ENCODE data around the gene SSH2. TPM values are rescaled to one million over a fixed set of nuclear protein-coding genes. Genes with fewer than 3 reads are reported as not detected.

Gene SSH2
- total and polyA plus RNA-seq, 2 of the 13 experiments (the other 11 are each of a cell fraction or from before 2014, with no cell fraction given) = 6.0 to 6.4 TPM

- peak; percentile 99 for TF ChIP-seq CTCF (CRISPR knock-in tag; IDR thresholded peaks at IDR 0.05)
- no peak for TF ChIP-seq ZBTB10 (CRISPR knock-in tag; IDR thresholded peaks at IDR 0.05; ENCODE audit: borderline replicate concordance)
- TF ChIP-seq ZNF567 (CRISPR knock-in tag; IDR thresholded peaks at IDR 0.05; ENCODE audit: borderline replicate concordance) = 0 out of 2 replicates have a peak, but pooled peaks have one; percentile 26
- TF ChIP-seq NBN (conservative IDR thresholded peaks at IDR 0.05) = no peak
- TF ChIP-seq HOXD1 (CRISPR knock-in tag; IDR thresholded peaks at IDR 0.05) = 0 out of 2 replicates have a peak, but pooled peaks have one; percentile 62
- no peak for TF ChIP-seq KDM6A (CRISPR knock-in tag; IDR thresholded peaks at IDR 0.05; ENCODE audit: low read depth)
- TF ChIP-seq GATA4 (IDR thresholded peaks at IDR 0.05; ENCODE audit: borderline replicate concordance, low read depth) = no peak
- no peak for TF ChIP-seq ZSCAN30 (CRISPR knock-in tag; IDR thresholded peaks at IDR 0.05)
- peak; percentile 13; the same call in 1 of the 2 replicates for TF ChIP-seq NR2C2 (CRISPR knock-in tag; IDR thresholded peaks at IDR 0.05; ENCODE audit: borderline replicate concordance)
- TF ChIP-seq TEAD3 (CRISPR knock-in tag; optimal IDR thresholded peaks at IDR 0.05; ENCODE audit: borderline replicate concordance) = peak; percentile 51
- no peak for TF ChIP-seq TBL1XR1 (IDR thresholded peaks at IDR 0.05; ENCODE audit: borderline replicate concordance, low read length, partially characterized antibody)
- peak; percentile 82 for TF ChIP-seq HDAC1 (CRISPR knock-in tag; IDR thresholded peaks at IDR 0.05)
- TF ChIP-seq NR2F2 (IDR thresholded peaks at IDR 0.05; ENCODE audit: borderline replicate concordance, low read depth) = no peak
- TF ChIP-seq CERS6 (CRISPR knock-in tag; IDR thresholded peaks at IDR 0.05) = no peak
- TF ChIP-seq NFKB2 (CRISPR knock-in tag; IDR thresholded peaks at IDR 0.05; ENCODE audit: borderline replicate concordance) = 0 out of 2 replicates have a peak, but pooled peaks have one; percentile 25
- TF ChIP-seq JDP2 (CRISPR knock-in tag; IDR thresholded peaks at IDR 0.05; ENCODE audit: borderline replicate concordance) = no peak
- TF ChIP-seq ZHX1 (CRISPR knock-in tag; IDR thresholded peaks at IDR 0.05; ENCODE audit: low read depth) = no peak
- TF ChIP-seq ZFP91 (CRISPR knock-in tag; IDR thresholded peaks at IDR 0.05; ENCODE audit: borderline replicate concordance) = peak; percentile 86
- no peak for TF ChIP-seq SUZ12 (IDR thresholded peaks at IDR 0.05; ENCODE audit: low read depth, low read length)
Observed at GRCh38 chr17:29591737-29592608, 338.1 kb downstream of the SSH2 start (continued).

Data from HepG2 (cell line).